Measurements from ENCODE around the gene MID1.
"Not testable (repeated sequence)": the region's sequence is repeated elsewhere in the genome, so short reads cannot be mapped to it uniquely, and the experiment has no call there.

Gene MID1

GRCh38 chrX:10617186-10617998, 3.0 kb downstream of the MID1 start:
- no peak for DNase-seq (ENCODE audit: low read depth)

- DNase-seq (ENCODE audit: low read depth) = no peak
Measured at GRCh38 chrX:10615931-10616774, 4.2 kb downstream of the MID1 start.

- DNase-seq (ENCODE audit: low read depth) = no peak
Measured at GRCh38 chrX:10612215-10612614, 8.2 kb downstream of the MID1 start.

GRCh38 chrX:10611441-10612090, 8.8 kb downstream of the MID1 start:
- DNase-seq (ENCODE audit: low read depth) = no peak

GRCh38 chrX:10608099-10608498, 12.3 kb downstream of the MID1 start:
- DNase-seq (ENCODE audit: low read depth) = no peak

GRCh38 chrX:10607233-10607632, 13.2 kb downstream of the MID1 start:
- no peak for DNase-seq (ENCODE audit: low read depth)

GRCh38 chrX:10603612-10604011, 16.8 kb downstream of the MID1 start:
- DNase-seq (ENCODE audit: low read depth) = no peak

GRCh38 chrX:10602646-10603045, 17.7 kb downstream of the MID1 start:
- no peak for DNase-seq (ENCODE audit: low read depth)

- DNase-seq (ENCODE audit: low read depth) = no peak
Measured at GRCh38 chrX:10600479-10600878, 19.9 kb downstream of the MID1 start.

- DNase-seq (ENCODE audit: low read depth) = no peak
Measured at GRCh38 chrX:10598540-10598939, 21.8 kb downstream of the MID1 start.

- DNase-seq (ENCODE audit: low read depth) = no peak
Measured at GRCh38 chrX:10597871-10598270, 22.5 kb downstream of the MID1 start.

- DNase-seq (ENCODE audit: low read depth) = no peak
Measured at GRCh38 chrX:10591363-10592335, 28.7 kb downstream of the MID1 start.

- not testable (repeated sequence) for DNase-seq (ENCODE audit: low read depth)
Measured at GRCh38 chrX:10589787-10590186, 30.6 kb downstream of the MID1 start.

GRCh38 chrX:10589098-10589497, 31.3 kb downstream of the MID1 start:
- DNase-seq (ENCODE audit: low read depth) = no peak

GRCh38 chrX:10584882-10585281, 35.5 kb downstream of the MID1 start:
- DNase-seq (ENCODE audit: low read depth) = not testable (repeated sequence)

GRCh38 chrX:10582945-10583344, 37.4 kb downstream of the MID1 start:
- no peak for DNase-seq (ENCODE audit: low read depth)

GRCh38 chrX:10582215-10582733, 38.1 kb downstream of the MID1 start:
- DNase-seq (ENCODE audit: low read depth) = no peak

- DNase-seq (ENCODE audit: low read depth) = no peak
Measured at GRCh38 chrX:10579112-10580011, 41.0 kb downstream of the MID1 start.

GRCh38 chrX:10578527-10578926, 41.9 kb downstream of the MID1 start:
- DNase-seq (ENCODE audit: low read depth) = no peak

GRCh38 chrX:10577853-10578252, 42.5 kb downstream of the MID1 start:
- no peak for DNase-seq (ENCODE audit: low read depth)
